HepG2 (cell line): ENCODE data around the gene NECAB2. TPM values are rescaled to one million over a fixed set of nuclear protein-coding genes. Genes with fewer than 3 reads are reported as not detected.

Experiments used
- ATM ChIP-seq: fragments of 450-650 bp; IDR thresholded peaks from 2 replicates; pipeline ENCODE4 v1.7.1; 2017; ENCODE audit warnings: mild to moderate bottlenecking, borderline replicate concordance
- BORCS8-MEF2B ChIP-seq: sonication (generic); formaldehyde crosslinking; IDR thresholded peaks from 2 replicates; pipeline ENCODE4 v1.8.0; 2022; ENCODE audit warnings: mild to moderate bottlenecking, missing genetic modification reagents
- FOXK2 ChIP-seq: fragments of 450-650 bp; IDR thresholded peaks from 2 replicates; pipeline ENCODE4 v1.6.1; 2016
- GPBP1L1 ChIP-seq: sonication (generic); formaldehyde crosslinking; IDR thresholded peaks from 2 replicates; pipeline ENCODE4 v1.5.0; 2020; ENCODE audit warnings: mild to moderate bottlenecking, missing genetic modification reagents
- GTF2F1 ChIP-seq: fragments of 150-350 bp; IDR thresholded peaks from 2 replicates; pipeline ENCODE4 v1.6.1; 2014; ENCODE audit warnings: low read length
- HDAC6 ChIP-seq: fragments of 200-600 bp; sonication (generic); IDR thresholded peaks from 2 replicates; pipeline ENCODE4 v1.7.0; 2017; ENCODE audit warnings: mild to moderate bottlenecking, antibody characterized with exemption, low read length, low read depth
- HOXA5 ChIP-seq: sonication (generic); formaldehyde crosslinking; IDR thresholded peaks from 2 replicates; pipeline ENCODE4 v1.4.0; 2020; ENCODE audit warnings: missing genetic modification reagents
- KDM3A ChIP-seq: IDR thresholded peaks from 2 replicates; pipeline ENCODE4 v1.6.1; 2018; ENCODE audit warnings: low read depth, missing compliant biosample characterization
- KDM5A ChIP-seq: fragments of 200-600 bp; sonication (generic); IDR thresholded peaks from 2 replicates; pipeline ENCODE4 v1.7.0; 2018; ENCODE audit warnings: antibody characterized with exemption, mild to moderate bottlenecking, low read length, borderline replicate concordance
- MAFF ChIP-seq: IDR thresholded peaks from 2 replicates; pipeline ENCODE4 v1.6.1; 2011; ENCODE audit warnings: low read depth, low read length, improper control_type of control experiment
- MEF2D ChIP-seq: sonication (generic); formaldehyde crosslinking; IDR thresholded peaks from 2 replicates; pipeline ENCODE4 v1.5.1; 2020; ENCODE audit warnings: mild to moderate bottlenecking, missing genetic modification reagents
- MIXL1 ChIP-seq: IDR thresholded peaks from 2 replicates; pipeline ENCODE4 v1.6.1; 2016
- NCOR1 ChIP-seq: fragments of 200-600 bp; sonication (generic); IDR thresholded peaks from 2 replicates; pipeline ENCODE4 v1.7.0; 2017; ENCODE audit warnings: antibody characterized with exemption, low read length, borderline replicate concordance
- NR2F6 ChIP-seq, 2 experiments: IDR thresholded peaks; 2 replicates each; pipeline ENCODE4 v1.6.1; 2016; ENCODE audit warnings: antibody characterized with exemption in 1 of 2, mild to moderate bottlenecking in 1 of 2
- NRL ChIP-seq: sonication (generic); formaldehyde crosslinking; IDR thresholded peaks from 2 replicates; pipeline ENCODE4 v1.5.0; 2020; ENCODE audit warnings: missing genetic modification reagents, mild to moderate bottlenecking, moderate library complexity, borderline replicate concordance
- PBX2 ChIP-seq: IDR thresholded peaks from 2 replicates; pipeline ENCODE4 v1.6.1; 2016; ENCODE audit warnings: control low read depth
- PTBP1 ChIP-seq: fragments of 200-400 bp; formaldehyde crosslinking; IDR thresholded peaks from 2 replicates; pipeline ENCODE4 v1.6.1; 2018; ENCODE audit warnings: low read length, low read depth; ENCODE audit not compliant: poor library complexity, severe bottlenecking
- SOX13 ChIP-seq, 3 experiments: fragments of 450-650 bp in 1 of 3; sonication (generic) in 1 of 3; formaldehyde crosslinking in 1 of 3; IDR thresholded peaks in 2 of 3; conservative IDR thresholded peaks in 1 of 3; 2 replicates each; pipeline versions ENCODE4 v1.5.0 to v1.6.1; 2016 to 2020; ENCODE audit warnings: antibody characterized with exemption in 1 of 3, mild to moderate bottlenecking in 1 of 3, missing compliant biosample characterization in 1 of 3, missing genetic modification reagents in 1 of 3, moderate library complexity in 1 of 3
- TARDBP ChIP-seq: sonication (generic); formaldehyde crosslinking; IDR thresholded peaks from 2 replicates; pipeline ENCODE4 v1.8.0; 2022; ENCODE audit warnings: mild to moderate bottlenecking, missing genetic modification reagents
- ZBTB7A ChIP-seq: sonication (generic); formaldehyde crosslinking; IDR thresholded peaks from 2 replicates; pipeline ENCODE4 v1.8.0; 2022; ENCODE audit warnings: mild to moderate bottlenecking, missing genetic modification reagents
- ZFAT ChIP-seq: sonication (generic); formaldehyde crosslinking; conservative IDR thresholded peaks from 2 replicates; pipeline ENCODE4 v1.8.1; 2023; ENCODE audit warnings: missing genetic modification reagents, inconsistent platforms
- ZNF441 ChIP-seq: sonication (generic); formaldehyde crosslinking; IDR thresholded peaks from 2 replicates; pipeline ENCODE4 v1.7.0; 2021; ENCODE audit warnings: missing genetic modification reagents, borderline replicate concordance
- ZNF598 ChIP-seq: sonication (generic); formaldehyde crosslinking; IDR thresholded peaks from 2 replicates; pipeline ENCODE4 v1.5.1; 2020; ENCODE audit warnings: mild to moderate bottlenecking, missing genetic modification reagents, borderline replicate concordance
- ZNF790 ChIP-seq: sonication (generic); formaldehyde crosslinking; IDR thresholded peaks from 2 replicates; pipeline ENCODE4 v1.8.0; 2022; ENCODE audit warnings: missing genetic modification reagents, mild to moderate bottlenecking, borderline replicate concordance
- polyA plus RNA-seq, 8 experiments: library from polyadenylated mRNA; depleted of rRNA in 3 of 8; stranded (reverse) in 7 of 8; unstranded in 1 of 8; fragments of >200 nt; fragmentation: Illumina TruSeq in 4 of 8; extraction: Trizol in 4 of 8; gene quantifications; 2 replicates each; pipeline versions ENCODE4 v1.2.1 to v1.2.3, GENCODE V29; 2011 to 2016; ENCODE audit warnings: low read depth in 4 of 8, missing spikeins in 1 of 8, mixed read lengths in 1 of 8; ENCODE audit not compliant: insufficient read depth in 1 of 8
- total RNA-seq, 5 experiments: library from RNA; depleted of rRNA; stranded (reverse); fragments of >200 nt; fragmentation: Illumina TruSeq; extraction: Trizol; gene quantifications; 2 replicates each; pipeline ENCODE4 v1.2.3, GENCODE V29; 2016; ENCODE audit warnings: low read depth in 1 of 5
- TF ChIP-seq, protein P1 (sequence below): fragments of 450-650 bp; IDR thresholded peaks from 2 replicates; pipeline ENCODE4 v1.6.1; 2017; ENCODE audit warnings: mild to moderate bottlenecking

NECAB2 gene
- total and polyA plus RNA-seq, 2 of the 13 experiments (the other 11 are each of a cell fraction or from before 2014, with no cell fraction given) = 0.21 to 0.49 TPM

DNA sequence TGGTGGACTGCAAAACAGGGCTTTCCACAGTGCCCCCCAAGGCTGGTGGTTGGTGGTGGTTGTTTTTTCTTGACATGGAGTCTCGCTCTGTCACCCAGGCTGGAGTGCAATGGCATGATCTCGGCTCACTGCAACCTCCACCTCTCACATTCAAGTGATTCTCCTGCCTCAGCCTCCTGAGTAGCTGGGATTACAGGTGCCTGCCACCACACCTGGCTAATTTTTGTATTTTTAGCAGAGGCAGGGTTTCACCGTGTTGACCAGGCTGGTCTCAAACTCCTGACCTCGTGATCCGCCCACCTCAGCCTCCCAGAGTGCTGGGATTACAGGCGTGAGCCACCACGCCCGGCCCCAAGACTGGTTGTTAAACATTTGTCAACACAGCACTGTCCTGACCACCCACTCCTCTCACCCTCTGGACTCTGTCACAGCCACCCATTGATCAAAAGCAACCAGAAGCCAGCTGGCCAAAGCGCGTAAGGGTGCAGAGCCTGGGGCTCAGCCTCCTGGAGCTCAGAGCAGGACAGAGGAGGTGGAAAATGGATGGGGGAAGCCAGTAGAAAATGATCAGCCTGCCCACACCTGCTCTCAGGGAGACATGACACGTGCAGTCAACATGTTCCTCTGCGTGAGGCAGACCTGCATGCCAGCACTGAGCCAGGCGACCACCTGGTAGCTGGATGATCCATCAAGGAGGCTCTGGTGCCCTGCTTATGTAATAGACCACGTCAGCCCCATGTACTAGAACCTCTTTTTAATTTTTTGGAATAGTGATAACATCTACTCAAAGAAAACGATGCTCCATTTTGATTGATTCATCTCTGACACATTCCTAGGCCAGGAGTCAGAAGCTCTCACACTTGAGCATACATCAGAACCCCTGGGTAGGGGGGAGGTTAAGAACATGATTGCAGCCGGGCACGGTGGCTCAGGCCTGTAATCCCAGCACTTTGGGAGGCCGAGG is 29.8 kb upstream of the NECAB2 start (continued):
- TF ChIP-seq, protein P1, sequence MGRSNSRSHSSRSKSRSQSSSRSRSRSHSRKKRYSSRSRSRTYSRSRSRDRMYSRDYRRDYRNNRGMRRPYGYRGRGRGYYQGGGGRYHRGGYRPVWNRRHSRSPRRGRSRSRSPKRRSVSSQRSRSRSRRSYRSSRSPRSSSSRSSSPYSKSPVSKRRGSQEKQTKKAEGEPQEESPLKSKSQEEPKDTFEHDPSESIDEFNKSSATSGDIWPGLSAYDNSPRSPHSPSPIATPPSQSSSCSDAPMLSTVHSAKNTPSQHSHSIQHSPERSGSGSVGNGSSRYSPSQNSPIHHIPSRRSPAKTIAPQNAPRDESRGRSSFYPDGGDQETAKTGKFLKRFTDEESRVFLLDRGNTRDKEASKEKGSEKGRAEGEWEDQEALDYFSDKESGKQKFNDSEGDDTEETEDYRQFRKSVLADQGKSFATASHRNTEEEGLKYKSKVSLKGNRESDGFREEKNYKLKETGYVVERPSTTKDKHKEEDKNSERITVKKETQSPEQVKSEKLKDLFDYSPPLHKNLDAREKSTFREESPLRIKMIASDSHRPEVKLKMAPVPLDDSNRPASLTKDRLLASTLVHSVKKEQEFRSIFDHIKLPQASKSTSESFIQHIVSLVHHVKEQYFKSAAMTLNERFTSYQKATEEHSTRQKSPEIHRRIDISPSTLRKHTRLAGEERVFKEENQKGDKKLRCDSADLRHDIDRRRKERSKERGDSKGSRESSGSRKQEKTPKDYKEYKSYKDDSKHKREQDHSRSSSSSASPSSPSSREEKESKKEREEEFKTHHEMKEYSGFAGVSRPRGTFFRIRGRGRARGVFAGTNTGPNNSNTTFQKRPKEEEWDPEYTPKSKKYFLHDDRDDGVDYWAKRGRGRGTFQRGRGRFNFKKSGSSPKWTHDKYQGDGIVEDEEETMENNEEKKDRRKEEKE = no peak
- TF ChIP-seq GTF2F1 (no peak), TARDBP (peak; percentile 40; the same call in 1 of the 2 replicates), NRL (CRISPR knock-in tag) (0 out of 2 replicates have a peak, but pooled peaks have one; percentile 38), PTBP1 (no peak), MIXL1 (CRISPR knock-in tag) (no peak), ZNF790 (CRISPR knock-in tag) (no peak), SOX13 (IDR thresholded peaks at IDR 0.05) (no peak), SOX13 (CRISPR knock-in tag; conservative IDR thresholded peaks at IDR 0.05 in 1 of 2, IDR thresholded peaks at IDR 0.05 in 1 of 2) (0 out of 4 replicates have a peak, but pooled peaks of 1 of the 2 experiments have one; percentile 5), GPBP1L1 (CRISPR knock-in tag) (no peak), KDM3A (no peak), NR2F6 (IDR thresholded peaks at IDR 0.05) (no peak), NR2F6 (CRISPR knock-in tag; IDR thresholded peaks at IDR 0.05) (0 out of 2 replicates have a peak, but pooled peaks have one; percentile 6), HDAC6 (no peak), KDM5A (no peak), ZNF598 (CRISPR knock-in tag) (no peak; the same call in 1 of the 2 replicates), ATM (no peak), HOXA5 (CRISPR knock-in tag) (no peak), PBX2 (CRISPR knock-in tag) (no peak), ZBTB7A (no peak), FOXK2 (no peak), NCOR1 (no peak), ZFAT (CRISPR knock-in tag) (no peak), MAFF (no peak), ZNF441 (CRISPR knock-in tag) (no peak; the same call in 1 of the 2 replicates), MEF2D (CRISPR knock-in tag) (peak; percentile 59; the same call in 1 of the 2 replicates), BORCS8-MEF2B (no peak; the same call in 1 of the 2 replicates)
